Measurements from ENCODE around the gene PXK.

PXK gene

GRCh38 chr3:58324391-58325390, 8.0 kb upstream of the PXK start:
- H3K4me3 ChIP-seq (ENCODE audit: low read depth, low read length): no peak overlapping the region
- TF ChIP-seq, protein P1, sequence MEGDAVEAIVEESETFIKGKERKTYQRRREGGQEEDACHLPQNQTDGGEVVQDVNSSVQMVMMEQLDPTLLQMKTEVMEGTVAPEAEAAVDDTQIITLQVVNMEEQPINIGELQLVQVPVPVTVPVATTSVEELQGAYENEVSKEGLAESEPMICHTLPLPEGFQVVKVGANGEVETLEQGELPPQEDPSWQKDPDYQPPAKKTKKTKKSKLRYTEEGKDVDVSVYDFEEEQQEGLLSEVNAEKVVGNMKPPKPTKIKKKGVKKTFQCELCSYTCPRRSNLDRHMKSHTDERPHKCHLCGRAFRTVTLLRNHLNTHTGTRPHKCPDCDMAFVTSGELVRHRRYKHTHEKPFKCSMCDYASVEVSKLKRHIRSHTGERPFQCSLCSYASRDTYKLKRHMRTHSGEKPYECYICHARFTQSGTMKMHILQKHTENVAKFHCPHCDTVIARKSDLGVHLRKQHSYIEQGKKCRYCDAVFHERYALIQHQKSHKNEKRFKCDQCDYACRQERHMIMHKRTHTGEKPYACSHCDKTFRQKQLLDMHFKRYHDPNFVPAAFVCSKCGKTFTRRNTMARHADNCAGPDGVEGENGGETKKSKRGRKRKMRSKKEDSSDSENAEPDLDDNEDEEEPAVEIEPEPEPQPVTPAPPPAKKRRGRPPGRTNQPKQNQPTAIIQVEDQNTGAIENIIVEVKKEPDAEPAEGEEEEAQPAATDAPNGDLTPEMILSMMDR (IDR thresholded peaks at IDR 0.05; ENCODE audit: low read depth, low read length): no peak

GRCh38 chr3:58325525-58325992, 7.1 kb upstream of the PXK start:
- TF ChIP-seq, protein P1 (IDR thresholded peaks at IDR 0.05; ENCODE audit: low read depth, low read length): no peak
- H3K4me3 ChIP-seq (ENCODE audit: low read depth, low read length): no peak overlapping the region

GRCh38 chr3:58326267-58326900, 6.3 kb upstream of the PXK start:
- H3K4me3 ChIP-seq (ENCODE audit: low read depth, low read length): no peak overlapping the region
- TF ChIP-seq, protein P1 (IDR thresholded peaks at IDR 0.05; ENCODE audit: low read depth, low read length): no peak

GRCh38 chr3:58329150-58329921, 3.4 kb upstream of the PXK start:
- TF ChIP-seq, protein P1 (IDR thresholded peaks at IDR 0.05; ENCODE audit: low read depth, low read length): no peak
- no peak overlapping the region for H3K4me3 ChIP-seq (ENCODE audit: low read depth, low read length)

GRCh38 chr3:58329922-58330413, 2.7 kb upstream of the PXK start:
- no peak overlapping the region for H3K4me3 ChIP-seq (ENCODE audit: low read depth, low read length)
- TF ChIP-seq, protein P1 (IDR thresholded peaks at IDR 0.05; ENCODE audit: low read depth, low read length): no peak

DNA sequence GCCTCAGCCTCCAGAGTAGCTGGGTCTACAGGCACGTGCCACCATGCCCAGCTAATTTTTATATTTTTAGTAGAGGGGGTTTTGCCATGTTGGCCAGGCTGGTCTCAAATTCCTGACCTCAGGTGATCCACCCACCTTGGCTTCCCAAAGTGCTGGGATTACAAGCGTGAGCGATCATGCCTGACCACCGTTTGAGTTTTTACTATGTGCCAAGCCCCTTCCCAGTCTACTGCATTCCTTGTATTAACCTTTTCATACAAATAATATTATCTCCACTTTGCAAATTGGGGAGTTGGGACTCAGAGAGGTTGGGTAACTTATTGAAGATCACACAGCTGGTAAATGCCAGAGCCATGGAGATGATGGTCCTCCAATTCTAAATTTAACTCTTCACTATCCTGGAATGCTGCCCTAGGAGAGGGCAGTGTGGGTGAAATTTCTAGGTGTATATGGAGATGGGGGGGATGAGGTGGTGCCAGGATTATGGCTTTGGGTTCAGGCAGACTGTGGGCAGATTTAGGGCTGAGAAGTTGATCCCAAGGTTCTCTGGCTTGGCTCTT, 1.0 kb upstream of the PXK start:
- H3K4me3 ChIP-seq (ENCODE audit: low read depth, low read length): no peak overlapping the region
- TF ChIP-seq, protein P1 (IDR thresholded peaks at IDR 0.05; ENCODE audit: low read depth, low read length): no peak

Data from WI38 (cell line).